NOMO-1 treated with DMSO at 0.1 percent for 48 hours (cell line): ENCODE results near the gene TMEM207.

ENCODE experiments used
- DNase-seq: peaks from one replicate; lab custom pipeline; 2025; ENCODE audit not compliant: unreplicated experiment; lab: John Stamatoyannopoulos, UW

The TMEM207 gene

DNA sequence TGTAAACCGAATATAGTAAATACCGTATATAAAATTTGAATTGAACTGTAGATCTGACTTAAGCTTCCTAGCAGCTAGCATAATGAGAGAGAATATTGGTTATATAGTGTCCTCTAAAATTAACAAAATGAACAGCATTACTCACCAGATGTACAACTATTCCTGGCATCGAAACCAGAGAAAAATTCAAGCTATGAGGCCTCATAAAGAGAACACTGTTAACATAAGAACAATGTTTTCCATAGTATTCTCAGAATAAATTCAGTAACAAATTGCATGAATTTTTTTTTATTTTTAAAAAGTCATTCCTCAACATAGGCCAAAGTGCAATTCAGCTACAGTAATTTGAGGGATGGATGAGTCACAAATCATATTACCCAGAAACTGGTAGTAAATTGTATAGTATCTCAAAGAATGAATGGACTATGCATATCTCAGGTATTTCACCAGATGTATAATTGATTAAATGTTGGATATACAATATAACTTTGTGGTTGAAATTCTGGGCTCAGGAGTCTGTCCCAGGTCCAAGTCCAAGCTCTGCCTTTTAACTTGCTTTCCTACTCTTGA is 5.0 kb downstream of the TMEM207 start:
- DNase-seq, result no peak

DNA sequence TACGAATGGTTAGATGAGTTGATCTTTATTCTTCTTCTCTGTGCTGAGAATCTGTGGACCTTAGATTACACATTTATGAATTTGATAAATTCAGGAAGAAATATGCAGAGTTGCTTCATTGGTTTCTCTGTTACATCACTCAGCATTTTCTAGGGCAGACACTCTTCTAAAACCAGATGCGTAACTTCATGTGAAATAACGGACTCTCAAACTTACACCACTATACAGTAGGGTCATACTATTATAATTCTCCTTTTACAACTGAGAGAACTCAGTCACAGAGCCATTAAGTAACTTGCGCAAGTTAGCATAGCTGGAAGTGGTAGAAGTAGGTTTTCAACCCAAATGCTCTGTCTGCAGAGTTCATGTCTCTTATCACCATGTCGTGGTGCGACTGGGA is 5.7 kb downstream of the TMEM207 start:
- DNase-seq, result peak; percentile 91

DNA sequence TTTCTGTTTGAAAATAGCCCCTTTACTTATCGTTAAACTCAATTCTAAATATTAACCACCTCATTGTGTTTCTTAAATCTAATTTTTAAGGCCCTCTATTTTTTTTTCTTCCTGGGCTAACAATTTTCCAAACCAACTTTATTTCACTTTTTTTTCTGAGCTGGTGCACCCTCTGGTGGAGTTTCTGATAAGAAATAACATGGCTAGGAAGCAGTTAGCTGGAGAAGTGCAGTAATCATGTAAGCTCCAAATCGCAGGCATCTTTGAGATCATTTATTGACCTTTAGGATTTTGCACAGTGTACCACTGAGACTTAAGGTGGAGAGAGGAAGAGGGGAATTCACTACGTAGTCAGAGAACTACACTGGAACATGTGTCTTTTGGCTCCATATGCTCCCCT is 6.4 kb downstream of the TMEM207 start:
- peak; percentile 45 for DNase-seq

DNA sequence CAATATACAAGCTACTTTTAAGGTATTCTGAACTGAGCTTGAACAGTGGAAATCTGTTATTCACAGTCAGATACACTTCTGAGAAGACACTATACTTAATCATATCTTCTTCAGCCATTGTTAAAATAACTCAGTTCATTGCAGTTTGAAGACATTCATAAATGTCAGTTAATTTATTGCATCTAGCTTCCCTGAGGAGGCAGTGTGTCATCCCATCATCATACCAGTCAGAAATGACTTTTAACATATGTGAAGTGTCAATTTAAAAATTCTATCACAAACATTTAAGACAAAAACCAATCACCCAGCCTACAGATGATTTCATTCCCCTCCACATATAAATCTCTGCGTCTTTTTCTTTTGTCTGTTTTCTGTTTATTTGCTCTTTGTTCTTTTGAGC is 7.5 kb downstream of the TMEM207 start:
- no peak for DNase-seq

DNA sequence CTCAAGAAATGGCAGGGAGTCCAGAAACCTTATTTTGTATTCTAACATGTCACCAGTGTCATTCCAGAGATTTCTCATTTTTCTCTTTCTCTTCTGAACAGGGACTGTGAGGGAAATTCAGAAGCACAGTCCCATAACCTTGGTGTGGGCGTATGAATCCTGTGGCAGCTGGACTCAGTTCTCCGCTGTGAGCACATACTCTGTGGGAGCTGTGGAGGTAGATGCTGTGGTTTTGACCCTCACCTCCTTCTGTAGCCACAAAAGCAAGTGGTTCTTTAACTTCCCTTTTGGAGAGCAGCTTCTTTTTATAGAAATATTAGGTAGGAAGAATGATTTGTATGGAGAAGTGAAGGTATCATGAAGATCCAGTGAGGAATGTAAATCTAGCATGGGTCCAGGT is 13.4 kb downstream of the TMEM207 start:
- DNase-seq, result peak; percentile 45

DNA sequence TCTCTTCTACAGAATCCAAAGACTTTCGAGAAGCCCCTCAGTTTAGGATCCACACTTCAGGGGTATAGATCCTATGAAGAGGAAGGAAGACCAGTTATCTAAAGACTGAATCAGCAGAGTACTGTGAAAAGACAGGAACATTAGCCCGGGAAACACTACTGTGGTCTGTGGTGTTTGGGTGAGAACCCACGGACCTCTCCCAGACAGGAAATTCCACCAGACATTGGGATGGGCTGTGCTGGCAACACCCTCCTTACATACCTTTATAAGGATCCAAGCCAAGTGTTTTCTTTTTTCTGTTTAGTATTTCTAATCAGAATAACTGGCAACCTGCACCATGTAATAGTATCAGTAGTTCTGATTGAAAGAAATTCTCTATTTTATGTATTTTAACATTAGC is 14.1 kb downstream of the TMEM207 start:
- no peak for DNase-seq

DNA sequence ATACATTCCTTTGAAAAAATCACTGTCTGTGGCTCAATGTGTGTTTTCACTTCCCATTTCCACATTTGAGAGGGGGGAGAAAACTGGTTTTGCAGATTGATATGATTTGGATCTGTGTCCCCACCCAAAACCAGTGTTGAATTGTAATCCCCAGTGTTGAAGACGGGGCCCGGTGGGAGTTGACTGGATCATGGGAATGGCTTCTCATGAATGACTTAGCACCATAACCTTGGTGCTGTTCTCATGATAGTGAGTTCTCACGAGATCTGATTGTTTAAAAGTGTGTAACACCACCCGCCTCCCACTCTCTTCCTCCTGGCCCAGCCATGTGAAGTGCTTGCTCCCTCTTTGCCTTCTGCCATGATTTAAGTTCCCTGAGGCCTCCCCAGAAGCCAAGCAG is 16.1 kb downstream of the TMEM207 start:
- DNase-seq, result no peak

DNA sequence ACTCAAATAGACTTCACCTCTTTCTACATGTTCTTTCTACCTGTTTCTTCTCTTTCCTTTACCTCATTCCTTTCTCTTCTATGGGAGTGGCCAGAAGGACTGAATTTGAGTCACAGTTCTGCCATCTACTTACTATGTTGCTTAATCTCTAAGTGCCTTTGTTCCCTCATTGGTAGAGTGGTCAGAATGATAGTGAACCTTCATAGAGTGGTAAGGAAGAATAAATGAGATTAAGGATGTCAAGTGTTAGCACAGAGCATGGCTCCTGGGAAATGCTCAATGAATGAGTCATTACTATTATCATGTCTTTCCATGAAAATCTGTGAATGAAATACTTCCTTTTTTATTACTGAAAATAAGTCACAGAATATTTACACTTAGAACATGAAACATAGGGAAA is 17.5 kb downstream of the TMEM207 start:
- no peak for DNase-seq

DNA sequence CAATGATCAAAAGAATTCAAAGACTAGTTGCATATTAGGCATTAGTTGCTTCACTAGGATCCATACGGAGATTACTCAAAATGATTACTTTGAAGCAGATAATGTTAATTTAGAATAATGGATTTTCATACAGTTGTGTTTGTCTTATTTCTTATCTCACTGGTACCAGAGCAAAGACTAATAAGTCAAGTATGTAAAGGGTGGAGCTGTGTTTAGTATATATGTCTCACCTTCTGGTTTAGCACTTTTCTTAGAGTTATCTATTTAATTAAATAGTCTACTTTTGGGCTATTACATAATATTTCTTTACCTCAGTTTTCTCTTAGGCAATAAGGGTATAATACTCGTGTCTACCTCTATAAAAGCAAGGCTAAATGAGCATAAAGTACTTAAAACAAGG is 18.8 kb downstream of the TMEM207 start:
- no peak for DNase-seq

DNA sequence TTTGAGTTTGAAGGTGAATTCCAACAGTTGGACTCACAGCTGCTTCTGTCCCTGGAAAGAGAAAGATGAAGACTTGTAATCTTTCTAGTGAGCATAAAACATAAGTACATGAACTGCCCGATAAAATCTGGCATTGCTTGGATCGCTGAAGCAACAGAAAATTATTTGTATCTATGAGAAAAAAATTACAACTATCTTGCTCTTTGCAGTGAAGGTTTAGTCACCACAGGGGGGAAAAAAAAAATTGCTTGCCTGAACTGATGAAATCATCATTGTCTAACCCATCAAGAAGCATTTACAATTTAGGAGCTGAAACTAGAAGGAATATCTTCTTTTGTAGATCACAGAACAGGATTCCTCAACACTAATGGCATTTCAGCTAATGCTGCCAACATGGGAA is 20.0 kb downstream of the TMEM207 start:
- no peak for DNase-seq

DNA sequence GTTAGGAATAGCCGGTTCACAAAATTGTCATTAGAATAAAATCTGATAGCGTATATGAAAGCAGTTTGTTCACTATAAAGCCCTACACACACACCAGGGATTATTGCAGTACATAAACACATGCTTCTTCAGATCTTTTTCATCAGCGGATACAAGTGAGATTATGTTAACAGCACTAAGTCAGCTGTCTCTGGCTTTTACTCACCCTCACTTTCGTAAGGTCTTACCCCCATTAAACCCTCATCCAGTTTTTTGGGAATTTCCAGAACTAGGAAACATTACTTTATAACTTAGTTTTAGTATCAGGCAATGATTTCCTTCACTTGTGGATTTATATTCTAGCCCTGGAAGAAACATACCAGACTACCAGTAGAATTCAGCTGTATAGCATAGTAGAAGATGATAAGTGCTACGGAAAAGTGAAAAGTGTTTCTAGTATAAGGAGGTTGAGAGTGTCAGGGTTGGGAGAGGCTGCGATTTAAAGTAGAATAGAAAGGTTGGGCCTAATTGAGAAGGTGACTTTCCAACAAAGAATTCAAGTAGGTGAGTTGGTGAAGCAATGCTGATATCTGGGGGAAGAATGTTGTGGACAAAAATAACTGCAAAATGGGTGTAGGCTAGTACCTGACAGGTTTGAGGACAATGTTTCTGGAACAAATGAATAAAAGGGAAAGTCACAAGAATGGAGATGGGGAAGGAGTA is 22.7 kb downstream of the TMEM207 start:
- DNase-seq, result no peak

DNA sequence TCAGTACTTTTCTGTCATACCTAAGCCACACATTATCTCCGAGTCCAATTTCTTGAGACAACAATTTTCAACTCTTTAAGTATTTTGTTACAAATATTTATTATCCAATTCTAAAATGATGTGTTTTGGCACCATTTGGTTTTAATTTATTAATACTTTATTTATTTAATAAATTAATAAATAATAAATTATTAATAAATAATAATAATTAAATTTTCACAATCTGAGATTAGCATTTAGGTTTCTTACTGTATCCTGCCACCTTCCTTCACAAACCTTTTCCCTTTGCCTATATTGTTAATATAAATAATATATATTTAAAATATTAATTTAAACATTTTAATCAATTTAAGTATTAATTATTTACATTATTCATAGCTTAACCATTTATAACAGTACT is 23.9 kb downstream of the TMEM207 start:
- DNase-seq, result no peak

DNA sequence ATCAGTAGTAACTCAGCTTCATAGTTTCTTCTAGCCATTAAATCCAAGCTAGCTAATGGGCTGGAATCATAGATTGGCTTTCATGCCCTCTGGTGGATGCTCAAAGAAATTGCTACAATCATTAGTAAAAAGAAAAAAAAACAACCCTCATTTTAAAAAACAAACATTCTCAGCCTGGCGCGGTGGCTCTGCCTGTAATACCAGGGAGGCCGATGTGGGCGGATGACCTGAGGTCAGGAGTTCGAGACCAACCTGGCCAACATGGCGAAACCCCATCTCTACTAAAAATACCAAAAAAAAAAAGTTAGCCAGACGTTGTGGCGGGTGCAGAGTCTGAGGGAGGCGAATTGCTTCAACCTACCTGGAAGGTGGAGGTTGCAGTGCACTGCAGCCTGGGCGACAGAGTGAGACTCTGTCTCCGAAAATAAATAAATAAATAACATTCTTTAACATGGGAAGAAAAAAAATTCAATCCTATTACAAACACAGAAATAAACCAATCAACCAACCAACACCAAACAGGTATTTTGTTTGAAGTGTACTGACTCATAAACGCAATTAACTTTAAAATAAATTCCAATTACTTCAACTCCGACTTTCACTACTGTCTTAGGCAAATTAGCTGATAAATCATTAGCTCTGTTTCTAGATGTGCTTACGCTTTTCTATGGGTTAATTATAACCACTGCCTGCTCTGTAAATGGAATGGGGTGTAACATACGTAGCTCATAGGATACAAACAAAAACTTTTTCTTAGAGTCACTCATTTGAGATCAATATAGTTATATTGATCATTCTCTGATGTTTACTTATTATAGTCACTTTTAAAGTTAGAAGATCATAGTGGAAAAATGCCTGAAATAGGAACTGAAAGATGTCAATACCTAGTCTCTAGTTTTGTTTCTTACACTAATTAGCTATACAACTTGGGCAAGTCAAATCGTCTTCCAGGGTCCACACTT is 24.9 kb downstream of the TMEM207 start:
- DNase-seq, result peak; percentile 76

DNA sequence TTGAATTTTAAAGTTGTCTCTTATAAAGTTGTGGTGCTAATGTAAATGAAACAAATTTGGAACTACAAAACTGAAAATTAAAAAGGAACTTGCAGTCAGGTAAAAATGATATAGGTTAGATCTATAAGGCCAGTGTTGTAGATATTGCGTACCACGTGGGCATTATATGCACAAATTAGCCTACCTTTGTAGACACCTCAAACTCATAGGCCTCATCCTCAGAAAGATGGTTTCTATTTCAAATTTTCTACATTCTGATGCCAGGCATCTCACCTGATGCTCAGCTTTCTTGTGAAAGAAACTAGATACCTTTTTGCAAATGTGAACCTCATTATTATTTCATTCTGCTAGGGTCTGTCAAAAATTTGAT is 25.6 kb downstream of the TMEM207 start:
- no peak for DNase-seq

DNA sequence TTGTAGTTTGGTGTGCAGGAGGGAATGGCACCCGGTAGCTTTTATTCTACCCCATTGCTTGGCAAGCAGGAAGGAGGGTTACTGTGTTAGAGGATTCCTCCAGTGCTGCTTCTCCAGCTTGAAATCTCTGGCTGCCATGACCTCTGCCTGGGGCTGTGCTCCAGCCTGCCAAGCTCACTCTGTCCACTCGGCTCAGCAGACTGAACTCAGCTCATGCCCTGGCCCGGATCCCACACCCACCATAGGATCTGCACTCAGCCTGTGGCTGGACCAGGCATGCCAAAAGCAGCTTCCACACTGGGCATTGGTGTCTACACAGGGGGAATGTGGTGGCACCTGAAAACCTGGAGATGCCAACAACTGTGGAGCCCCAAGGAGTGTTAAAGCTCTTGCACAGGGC is 35.4 kb downstream of the TMEM207 start:
- DNase-seq, result no peak

DNA sequence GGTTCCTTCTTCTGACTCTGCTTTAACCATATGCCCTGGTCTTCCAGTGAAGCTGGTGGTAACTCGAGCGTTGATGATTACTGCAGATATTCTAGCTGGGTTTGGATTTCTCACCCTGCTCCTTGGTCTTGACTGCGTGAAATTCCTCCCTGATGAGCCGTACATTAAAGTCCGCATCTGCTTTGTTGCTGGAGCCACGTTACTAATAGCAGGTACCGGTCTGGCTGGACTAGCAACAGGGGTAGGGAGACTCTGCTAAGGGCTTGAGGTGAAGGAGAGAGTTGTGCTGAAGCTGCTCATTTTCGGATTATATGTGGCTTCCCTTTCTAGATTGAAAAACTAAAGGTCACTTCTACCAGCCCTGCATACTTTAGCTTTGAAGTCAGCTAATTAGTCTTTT is 45.0 kb downstream of the TMEM207 start:
- DNase-seq, result no peak

DNA sequence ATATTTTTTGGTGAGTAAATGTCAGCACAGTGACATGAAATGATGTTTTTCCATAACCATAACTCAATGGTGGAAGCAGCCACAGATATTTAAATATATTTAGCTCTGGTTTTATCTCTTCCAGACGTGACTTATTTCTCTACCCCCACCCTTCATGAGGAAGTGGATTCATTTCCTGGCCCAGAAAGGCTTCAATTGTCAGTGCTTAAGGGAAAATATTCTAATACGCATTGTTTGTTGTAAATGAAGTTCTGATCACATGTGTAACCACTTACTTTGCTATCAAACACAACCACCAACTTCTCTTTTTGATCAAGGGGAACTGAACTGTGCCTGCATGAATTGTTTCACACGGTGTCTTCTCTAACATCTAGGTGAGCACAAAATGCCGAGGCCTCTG is 47.7 kb downstream of the TMEM207 start:
- DNase-seq, result peak; percentile 27

DNA sequence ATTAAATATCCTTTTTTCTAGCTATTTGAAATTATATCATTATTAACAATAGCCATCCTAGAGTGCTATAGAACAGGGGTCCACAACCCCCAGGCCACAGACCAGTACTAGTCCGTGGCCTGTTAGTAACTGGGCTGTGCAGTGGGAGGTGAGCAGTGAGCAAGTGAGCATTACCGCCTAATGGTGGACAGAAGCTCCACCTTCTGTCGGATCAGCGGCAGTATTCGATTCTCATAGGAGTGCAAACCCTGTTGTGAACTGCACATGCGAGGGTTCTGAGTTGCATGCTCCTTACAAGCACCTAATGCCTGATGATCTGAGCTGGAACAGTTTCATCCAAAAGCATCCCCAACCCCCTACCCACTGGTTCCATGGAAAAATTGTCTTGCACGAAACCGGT is 50.0 kb downstream of the TMEM207 start:
- no peak for DNase-seq

DNA sequence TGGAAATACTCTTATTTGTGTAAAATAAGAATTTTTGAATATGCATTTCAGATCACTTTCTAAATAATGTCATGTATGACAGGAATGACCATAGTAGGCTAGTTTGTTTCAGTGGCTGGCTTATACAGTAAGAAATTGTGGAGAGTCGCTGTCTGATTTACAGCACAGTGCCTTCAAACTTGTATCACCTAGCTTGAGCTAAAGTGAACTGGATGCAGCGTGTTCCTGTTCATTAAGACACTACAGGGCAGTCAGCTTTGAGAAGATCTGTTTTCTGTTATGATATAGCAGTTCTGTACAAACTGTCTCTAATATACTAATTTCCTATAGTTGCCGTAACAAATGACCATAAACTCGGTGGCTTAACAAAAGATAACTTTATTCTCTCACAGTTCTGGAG is 51.8 kb downstream of the TMEM207 start:
- no peak for DNase-seq

DNA sequence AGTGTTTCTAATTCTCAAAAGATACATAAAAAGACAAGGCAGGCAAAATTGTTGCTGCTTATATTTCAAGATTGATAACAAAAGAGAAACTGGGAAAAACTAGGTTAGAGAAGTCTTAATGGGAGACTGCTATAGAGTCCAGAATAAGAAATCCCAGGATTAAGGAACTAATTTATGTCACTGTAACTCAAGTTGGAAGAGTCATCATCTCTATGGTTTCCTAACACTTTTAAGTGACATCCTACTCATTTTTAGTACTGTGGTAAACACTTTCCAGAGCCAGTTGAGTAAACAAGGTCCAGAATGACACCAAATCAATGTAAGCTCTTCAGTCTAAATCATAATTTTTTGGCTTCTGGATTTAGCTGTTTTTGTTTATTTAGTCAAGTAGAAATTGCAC is 53.7 kb downstream of the TMEM207 start:
- DNase-seq, result no peak

DNA sequence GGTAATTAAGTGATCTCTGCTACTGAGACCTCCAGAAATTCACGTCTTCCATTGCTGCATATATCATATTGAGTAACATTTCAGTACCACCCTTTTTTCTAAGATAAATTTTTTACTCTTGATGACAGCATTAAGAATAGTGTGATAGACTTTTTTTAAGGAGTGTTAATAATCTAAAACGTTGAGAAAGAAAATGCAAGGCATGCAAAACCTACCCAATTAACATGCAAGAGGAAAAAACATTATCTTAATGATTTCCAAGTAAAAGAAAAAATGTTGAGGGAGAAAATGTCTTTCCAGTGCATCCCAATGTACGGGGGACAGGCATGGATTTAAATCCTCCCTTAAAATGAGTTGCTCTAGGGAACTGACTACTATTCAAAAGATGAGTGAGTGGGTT is 61.0 kb downstream of the TMEM207 start:
- no peak for DNase-seq

DNA sequence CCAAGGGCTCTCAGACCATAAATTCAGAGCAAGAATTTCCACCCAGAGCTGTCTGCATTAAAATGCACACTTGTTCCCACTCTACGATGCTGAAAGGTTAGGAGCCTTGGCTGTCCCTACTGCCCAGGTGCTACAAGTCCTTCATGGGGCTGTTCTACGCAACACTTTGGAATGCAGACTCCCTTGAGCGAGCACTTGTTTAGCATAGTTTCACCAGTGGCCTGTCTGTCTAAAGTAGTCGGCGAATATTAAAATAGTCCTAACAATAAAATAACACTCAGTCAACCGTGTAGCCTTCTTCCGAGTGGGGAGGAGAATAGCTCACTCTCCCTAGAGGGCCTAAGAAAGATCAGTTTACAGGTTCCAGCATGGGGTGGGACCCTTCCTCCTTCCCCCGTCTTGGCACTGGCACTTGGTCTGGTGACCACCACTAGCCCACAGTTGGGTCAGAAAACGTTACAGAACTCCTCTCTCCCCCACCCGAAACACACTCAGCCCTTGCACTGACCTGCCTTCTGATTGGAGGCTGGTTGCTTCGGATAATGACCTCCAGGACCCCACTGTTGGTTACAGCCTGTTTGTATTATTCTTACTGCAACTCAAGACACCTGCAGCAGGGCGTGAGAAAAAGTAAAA is 62.0 kb downstream of the TMEM207 start, which contains the start of gene CLDN16:
Gene CLDN16 (plus strand): TSS at position 586 of the 636 bp plus-strand sequence. CDS start 167 bp downstream, outside the sequence.
- no peak for DNase-seq
